Body of pancreas (tissue), 4 donors: ENCODE data around the gene DLG2.

ENCODE experiments used
- CTCF ChIP-seq, 7 experiments: fragments of 450-650 bp in 4 of 7; fragments of 200-600 bp in 3 of 7; sonication (generic) in 3 of 7; IDR thresholded peaks; one replicate each; pipeline ENCODE4 v1.5.1; 2016 to 2019; ENCODE audit warnings: antibody characterized with exemption in 7 of 7
- POLR2A ChIP-seq, 3 donors: fragments of 450-650 bp; IDR thresholded peaks; one replicate each; pipeline ENCODE4 v1.6.1; 2016; ENCODE audit warnings: antibody characterized with exemption in 3 of 3, mild to moderate bottlenecking in 2 of 3

GRCh38 chr11:84720706-84721402, 906.3 kb downstream of the DLG2 start:
- TF ChIP-seq CTCF (IDR thresholded peaks at IDR 0.05) = no peak
- TF ChIP-seq POLR2A (IDR thresholded peaks at IDR 0.05) = peak in 2 of 3 donors; percentile 20 to 30
